HEK293T (cell line): ENCODE data around the gene CCDC59.
A peak's percentile ranks its signal among the peaks of the same experiment; 100 is the strongest.

Source experiments
- CTCF ChIA-PET: fragments of 350-600 bp; formaldehyde crosslinking; extraction: SDS; loops from one replicate; lab custom pipeline; 2021; ENCODE audit warnings: antibody characterized with exemption, inconsistent platforms; lab: Yijun Ruan, JAX
- POLR2A ChIA-PET: fragments of 350-600 bp; formaldehyde crosslinking; extraction: SDS; loops from one replicate; lab custom pipeline; 2020; ENCODE audit warnings: antibody characterized with exemption, inconsistent platforms; lab: Yijun Ruan, JAX
- DNase-seq: peaks from one replicate; pipeline ENCODE4 v3.0.0; 2012; ENCODE audit warnings: mixed read lengths; ENCODE audit errors: extremely low spot score
- ARNT ChIP-seq: fragments of 450-650 bp; IDR thresholded peaks from 2 replicates; pipeline ENCODE4 v1.6.1; 2017; ENCODE audit warnings: mild to moderate bottlenecking
- BHLHE40 ChIP-seq: fragments of 450-650 bp; IDR thresholded peaks from 2 replicates; pipeline ENCODE4 v1.6.1; 2016; ENCODE audit warnings: mild to moderate bottlenecking, moderate library complexity, borderline replicate concordance
- ELF4 ChIP-seq: fragments of 450-650 bp; IDR thresholded peaks from 2 replicates; pipeline ENCODE4 v1.6.1; 2017; ENCODE audit warnings: antibody characterized with exemption
- FOXA1 ChIP-seq: fragments of 450-650 bp; IDR thresholded peaks from 2 replicates; pipeline ENCODE4 v1.6.1; 2016; ENCODE audit warnings: mild to moderate bottlenecking
- FOXK2 ChIP-seq: fragments of 450-650 bp; IDR thresholded peaks from 2 replicates; pipeline ENCODE4 v1.6.1; 2016; ENCODE audit warnings: mild to moderate bottlenecking
- FOXM1 ChIP-seq: fragments of 450-650 bp; IDR thresholded peaks from 2 replicates; pipeline ENCODE4 v1.6.1; 2017; ENCODE audit warnings: mild to moderate bottlenecking, borderline replicate concordance
- HDGF ChIP-seq: fragments of 450-650 bp; IDR thresholded peaks from 2 replicates; pipeline ENCODE4 v1.6.1; 2017; ENCODE audit warnings: antibody characterized with exemption, borderline replicate concordance
- L3MBTL2 ChIP-seq: fragments of 450-650 bp; conservative IDR thresholded peaks from 2 replicates; pipeline ENCODE4 v1.6.1; 2016; ENCODE audit warnings: mild to moderate bottlenecking
- LEF1 ChIP-seq: fragments of 450-650 bp; IDR thresholded peaks from 2 replicates; pipeline ENCODE4 v1.6.1; 2017; ENCODE audit warnings: mild to moderate bottlenecking, borderline replicate concordance
- NFRKB ChIP-seq: fragments of 450-650 bp; IDR thresholded peaks from 2 replicates; pipeline ENCODE4 v1.6.1; 2016; ENCODE audit warnings: mild to moderate bottlenecking, moderate library complexity
- SP1 ChIP-seq: fragments of 450-650 bp; IDR thresholded peaks from 2 replicates; pipeline ENCODE4 v1.6.1; 2017
- SUZ12 ChIP-seq: fragments of 450-650 bp; IDR thresholded peaks from 2 replicates; pipeline ENCODE4 v1.6.1; 2016; ENCODE audit warnings: mild to moderate bottlenecking
- TARDBP ChIP-seq: fragments of 450-650 bp; IDR thresholded peaks from 2 replicates; pipeline ENCODE4 v1.6.1; 2016
- ZNF384 ChIP-seq: fragments of 450-650 bp; IDR thresholded peaks from 2 replicates; pipeline ENCODE4 v1.6.1; 2016
- TF ChIP-seq, protein P1 (sequence below): fragments of 450-650 bp; IDR thresholded peaks from 2 replicates; pipeline ENCODE4 v1.6.1; 2016

CCDC59 gene

GRCh38 chr12:82326905-82327503, 31.2 kb downstream of the CCDC59 start:
- ChIA-PET CTCF (interaction anchor here (0.6 kb wide), 1 partner anchor 192 kb away, joined by 3 read pairs; no protein-coding TSS in a partner anchor), POLR2A (no interaction called here)
- TF ChIP-seq BHLHE40 (no peak), ARNT (no peak), ZNF384 (no peak), FOXK2 (no peak), TARDBP (no peak), SUZ12 (no peak)
- TF ChIP-seq, protein P1, sequence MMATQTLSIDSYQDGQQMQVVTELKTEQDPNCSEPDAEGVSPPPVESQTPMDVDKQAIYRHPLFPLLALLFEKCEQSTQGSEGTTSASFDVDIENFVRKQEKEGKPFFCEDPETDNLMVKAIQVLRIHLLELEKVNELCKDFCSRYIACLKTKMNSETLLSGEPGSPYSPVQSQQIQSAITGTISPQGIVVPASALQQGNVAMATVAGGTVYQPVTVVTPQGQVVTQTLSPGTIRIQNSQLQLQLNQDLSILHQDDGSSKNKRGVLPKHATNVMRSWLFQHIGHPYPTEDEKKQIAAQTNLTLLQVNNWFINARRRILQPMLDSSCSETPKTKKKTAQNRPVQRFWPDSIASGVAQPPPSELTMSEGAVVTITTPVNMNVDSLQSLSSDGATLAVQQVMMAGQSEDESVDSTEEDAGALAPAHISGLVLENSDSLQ = no peak
- peak; percentile 9 for DNase-seq

DNA sequence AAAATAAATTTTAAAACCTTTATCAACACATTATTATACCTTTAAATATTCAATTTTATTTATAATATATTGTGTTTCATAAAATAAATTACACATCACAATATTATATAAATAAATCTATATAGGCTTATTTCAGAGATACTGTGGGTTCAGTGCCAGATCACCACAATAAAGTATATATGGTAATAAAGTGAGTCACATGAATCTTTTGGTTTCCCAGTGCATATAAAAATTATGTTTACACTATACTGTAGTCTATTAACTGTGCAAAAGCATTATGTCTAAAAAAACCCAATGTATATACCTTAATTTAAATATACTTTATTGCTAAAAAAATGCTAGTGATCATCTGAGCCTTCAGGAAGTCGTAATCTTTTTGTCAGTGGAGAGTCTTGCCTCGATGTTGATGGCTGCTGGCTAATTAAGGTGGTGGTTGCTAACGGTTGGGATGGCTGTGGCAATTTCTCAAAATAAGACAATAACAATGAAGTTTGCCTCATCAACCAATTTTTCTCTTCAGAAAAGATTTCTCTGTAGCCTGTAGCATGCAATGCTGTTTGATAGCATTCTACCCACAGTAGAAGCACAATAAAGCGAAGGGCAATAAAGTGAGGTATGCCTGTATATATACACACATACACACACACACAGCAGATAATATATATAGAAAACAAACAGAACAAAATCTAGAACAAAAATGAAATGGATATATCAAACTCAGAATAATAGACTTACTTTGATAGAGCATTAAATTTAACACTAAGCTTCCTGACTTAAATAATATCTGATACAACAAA, 32.4 kb downstream of the CCDC59 start:
- TF ChIP-seq BHLHE40 (no peak), LEF1 (no peak), FOXK2 (no peak), FOXM1 (no peak), TARDBP (no peak), ELF4 (no peak), SP1 (no peak), ZNF384 (no peak), SUZ12 (no peak), NFRKB (no peak), FOXA1 (no peak), ARNT (no peak), L3MBTL2 (no peak), HDGF (no peak)
- TF ChIP-seq, protein P1 = no peak
- ChIA-PET CTCF (no interaction called here), POLR2A (no interaction called here)
- no peak for DNase-seq

DNA sequence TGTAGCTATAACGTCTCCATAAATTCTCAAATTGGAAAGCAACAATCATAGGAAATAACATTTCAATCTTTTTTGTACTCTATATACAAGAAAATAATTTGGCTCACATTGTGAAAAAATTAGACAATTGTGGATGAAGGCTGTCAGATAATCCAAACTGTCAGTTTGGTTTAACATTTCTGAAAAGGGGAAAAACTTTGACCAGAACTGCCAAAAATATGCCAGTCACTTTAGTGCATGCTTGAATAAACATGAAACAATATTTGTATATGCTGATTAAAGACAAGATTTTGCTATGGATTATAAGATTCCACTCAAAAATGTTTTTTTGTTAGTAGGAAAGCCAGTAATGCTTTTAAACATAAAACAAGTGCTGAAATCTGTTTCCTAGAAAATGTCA, 38.9 kb downstream of the CCDC59 start:
- no peak for DNase-seq
- CTCF ChIA-PET = no interaction called here
- TF ChIP-seq ELF4 (no peak), SP1 (no peak), FOXM1 (no peak), ARNT (no peak), BHLHE40 (no peak), LEF1 (no peak), NFRKB (no peak)
- POLR2A ChIA-PET = no interaction called here

GRCh38 chr12:82314406-82314892, 43.7 kb downstream of the CCDC59 start:
- CTCF ChIA-PET = no interaction called here
- TF ChIP-seq BHLHE40 = no peak
- DNase-seq = no peak
- POLR2A ChIA-PET = no interaction called here
